OCI-LY1 (cell line): ENCODE measurements around the gene STEAP3.

Experiments
- H2AFZ ChIP-seq: fragments of 200-600 bp; sonication (generic), shearing (Covaris generic); 2 replicates; pipeline ENCODE4 v1.6.0; 2014; ENCODE audit warnings: antibody characterized with exemption, mild to moderate bottlenecking, low read length
- H3F3A ChIP-seq: fragments of 200-600 bp; sonication (generic), shearing (Covaris generic); 2 replicates; pipeline ENCODE4 v1.6.0; 2014; ENCODE audit warnings: mild to moderate bottlenecking, antibody characterized with exemption, low read length, moderate library complexity; ENCODE audit not compliant: insufficient read depth
- H3K27ac ChIP-seq: fragments of 200-600 bp; sonication (generic); 2 replicates; pipeline ENCODE4 v1.5.1; 2014; ENCODE audit warnings: low read length, mixed run types, mild to moderate bottlenecking, low read depth; ENCODE audit not compliant: poor library complexity, severe bottlenecking
- H3K27me3 ChIP-seq: fragments of 200-600 bp; sonication (generic); 2 replicates; pipeline ENCODE4 v1.6.0; 2014; ENCODE audit warnings: antibody characterized with exemption, mild to moderate bottlenecking, low read length, moderate library complexity; ENCODE audit not compliant: insufficient read depth
- H3K36me3 ChIP-seq: fragments of 200-600 bp; sonication (generic); 2 replicates; pipeline ENCODE4 v1.6.1; 2014; ENCODE audit warnings: mild to moderate bottlenecking, antibody characterized with exemption, low read length, moderate library complexity, mixed read lengths; ENCODE audit not compliant: insufficient read depth
- H3K4me1 ChIP-seq: fragments of 200-600 bp; sonication (generic); 2 replicates; pipeline ENCODE4 v1.5.1; 2014; ENCODE audit warnings: mild to moderate bottlenecking, low read length, moderate library complexity; ENCODE audit not compliant: insufficient read depth, severe bottlenecking
- H3K4me2 ChIP-seq: fragments of 200-600 bp; sonication (generic), shearing (Covaris generic); 2 replicates; pipeline ENCODE4 v1.6.1; 2014; ENCODE audit warnings: low read length
- H3K4me3 ChIP-seq: fragments of 200-600 bp; sonication (generic); 2 replicates; pipeline ENCODE4 v1.5.1; 2014; ENCODE audit warnings: low read length, low read depth, mild to moderate bottlenecking, mixed read lengths; ENCODE audit not compliant: poor library complexity, severe bottlenecking
- H3K79me2 ChIP-seq: fragments of 200-600 bp; shearing (Covaris generic); 2 replicates; pipeline ENCODE4 v1.6.1; 2016; ENCODE audit warnings: mixed run types, low read length, mixed read lengths; ENCODE audit not compliant: insufficient read depth
- H3K9ac ChIP-seq: fragments of 200-600 bp; sonication (generic), shearing (Covaris generic); 2 replicates; pipeline ENCODE4 v1.6.1; 2014; ENCODE audit warnings: mild to moderate bottlenecking, low read length, mixed read lengths
- H3K9me2 ChIP-seq: fragments of 200-600 bp; sonication (generic), shearing (Covaris generic); 2 replicates; pipeline ENCODE4 v1.6.1; 2014; ENCODE audit warnings: low read depth, mild to moderate bottlenecking, low read length, mixed read lengths
- H3K9me3 ChIP-seq: fragments of 200-600 bp; shearing (Covaris generic); 2 replicates; pipeline ENCODE4 v1.6.1; 2014; ENCODE audit warnings: low read length, mixed read lengths
- H4K20me1 ChIP-seq: fragments of 200-600 bp; sonication (generic), shearing (Covaris generic); 2 replicates; pipeline ENCODE4 v1.6.0; 2016; ENCODE audit warnings: mild to moderate bottlenecking, low read length; ENCODE audit not compliant: insufficient read depth
- CTCF ChIP-seq: fragments of 200-600 bp; sonication (generic), shearing (Covaris generic); IDR thresholded peaks from 2 replicates; pipeline ENCODE4 v1.5.1; 2017; ENCODE audit warnings: mild to moderate bottlenecking, antibody characterized with exemption, low read length, moderate library complexity, mixed read lengths
- EZH2 ChIP-seq: fragments of 200-600 bp; sonication (generic), shearing (Covaris generic); IDR thresholded peaks from 2 replicates; pipeline ENCODE4 v1.8.0; 2017; ENCODE audit warnings: borderline replicate concordance, mixed run types, mild to moderate bottlenecking, antibody characterized with exemption, low read length, moderate library complexity, mixed read lengths

STEAP3 gene

GRCh38 chr2:119295688-119296375 lies 72.2 kb downstream of the STEAP3 start:
- no peaks in the 10 kb centered on the region for H3K79me2 ChIP-seq
- H2AFZ ChIP-seq: no peak overlapping the region
- H3K9me2 ChIP-seq: no peaks in the 10 kb centered on the region
- no peaks in the 10 kb centered on the region for H4K20me1 ChIP-seq
- no peaks in the 10 kb centered on the region for H3K27me3 ChIP-seq
- H3K27ac ChIP-seq: no peak overlapping the region
- H3K9ac ChIP-seq: no peak overlapping the region
- H3F3A ChIP-seq: no peaks in the 10 kb centered on the region
- TF ChIP-seq EZH2: no peak
- no peak for TF ChIP-seq CTCF
- no peak overlapping the region for H3K4me2 ChIP-seq
- no peaks in the 10 kb centered on the region for H3K9me3 ChIP-seq
- no peaks in the 10 kb centered on the region for H3K4me1 ChIP-seq
- no peaks in the 10 kb centered on the region for H3K36me3 ChIP-seq
- H3K4me3 ChIP-seq: no peak overlapping the region

GRCh38 chr2:119301413-119301812 lies 77.8 kb downstream of the STEAP3 start:
- Histone ChIP-seq H3K27me3 (no peaks in the 10 kb centered on the region), H3K4me3 (no peak overlapping the region), H3K27ac (no peak overlapping the region), H3K9me3 (no peaks in the 10 kb centered on the region), H3K9ac (no peak overlapping the region), H3K36me3 (no peaks in the 10 kb centered on the region), H3K4me2 (no peak overlapping the region), H3K9me2 (no peaks in the 10 kb centered on the region), H3K4me1 (no peaks in the 10 kb centered on the region), H4K20me1 (no peaks in the 10 kb centered on the region), H3F3A (no peaks in the 10 kb centered on the region), H3K79me2 (no peaks in the 10 kb centered on the region), H2AFZ (no peak overlapping the region)
- TF ChIP-seq EZH2: no peak
- no peak for TF ChIP-seq CTCF

GRCh38 chr2:119304847-119305246 lies 81.2 kb downstream of the STEAP3 start:
- Histone ChIP-seq H3K9ac (no peak overlapping the region), H3K27me3 (0 out of 2 replicates have a peak, but pooled peaks cover 4% of the 10 kb centered on the region), H3K27ac (no peak overlapping the region), H3K9me3 (no peaks in the 10 kb centered on the region), H3K4me2 (no peak overlapping the region), H4K20me1 (no peaks in the 10 kb centered on the region), H3K79me2 (no peaks in the 10 kb centered on the region), H3K36me3 (no peaks in the 10 kb centered on the region), H2AFZ (no peak overlapping the region), H3K4me1 (no peaks in the 10 kb centered on the region), H3K4me3 (no peak overlapping the region), H3F3A (no peaks in the 10 kb centered on the region), H3K9me2 (no peaks in the 10 kb centered on the region)
- TF ChIP-seq EZH2 (no peak), CTCF (no peak)
